Measurements from ENCODE around the gene TMEM40.
"Not testable (repeated sequence)": the region's sequence is repeated elsewhere in the genome, so short reads cannot be mapped to it uniquely, and the experiment has no call there.

TMEM40 gene

GRCh38 chr3:12759097-12759679 is at the start of gene TMEM40:
TMEM40 (minus strand) TSS chr3:12759259; CDS start chr3:12749832, 9,427 bp downstream.
- DNase-seq, result no peak

GRCh38 chr3:12808587-12808986 is 49.5 kb upstream of the TMEM40 start:
- no peak for DNase-seq

- no peak for DNase-seq
These were observed 48.7 kb upstream of the TMEM40 start for GRCh38 chr3:12807601-12808359.

- DNase-seq, result no peak
These were observed 48.0 kb upstream of the TMEM40 start for GRCh38 chr3:12807066-12807465.

GRCh38 chr3:12803371-12803770 is 44.3 kb upstream of the TMEM40 start:
- no peak for DNase-seq

- no peak for DNase-seq
These were observed 40.7 kb upstream of the TMEM40 start for GRCh38 chr3:12799525-12800440.

- no peak for DNase-seq
These were observed 39.6 kb upstream of the TMEM40 start for GRCh38 chr3:12798559-12799179.

GRCh38 chr3:12797892-12798558 is 39.0 kb upstream of the TMEM40 start:
- DNase-seq, result no peak

GRCh38 chr3:12797124-12797891 is 38.2 kb upstream of the TMEM40 start:
- DNase-seq, result no peak

GRCh38 chr3:12796171-12797123 is 37.4 kb upstream of the TMEM40 start, which contains the start of gene CAND2:
CAND2 (plus strand) TSS chr3:12796680; CDS start chr3:12796721, 41 bp downstream.
- peak; percentile 65 for DNase-seq

GRCh38 chr3:12793701-12794100 is 34.6 kb upstream of the TMEM40 start:
- no peak for DNase-seq

GRCh38 chr3:12791430-12791829 is 32.4 kb upstream of the TMEM40 start:
- DNase-seq, result no peak

GRCh38 chr3:12787967-12788690 is 29.1 kb upstream of the TMEM40 start:
- not testable (repeated sequence) for DNase-seq

- DNase-seq, result peak; percentile 22
These were observed 28.3 kb upstream of the TMEM40 start for GRCh38 chr3:12787346-12787745.

GRCh38 chr3:12785096-12785495 is 26.0 kb upstream of the TMEM40 start:
- DNase-seq, result no peak

- peak; percentile 29 for DNase-seq
These were observed 23.2 kb upstream of the TMEM40 start for GRCh38 chr3:12782172-12782815.

GRCh38 chr3:12780751-12781150 is 21.7 kb upstream of the TMEM40 start:
- DNase-seq, result no peak

- no peak for DNase-seq
These were observed 18.1 kb upstream of the TMEM40 start for GRCh38 chr3:12777171-12777570.

- DNase-seq, result not testable (repeated sequence)
These were observed 16.9 kb upstream of the TMEM40 start for GRCh38 chr3:12775970-12776369.
